ENCODE measurements around the gene NCOR1. TPM values are rescaled to one million over a fixed set of nuclear protein-coding genes. Genes with fewer than 3 reads are reported as not detected.

NCOR1 gene
- total RNA-seq, 1 experiment from 2014 or later = 171 TPM

- TF ChIP-seq EZH2 (IDR thresholded peaks at IDR 0.05; ENCODE audit: low read depth) = no peak
- TF ChIP-seq CTCF (conservative IDR thresholded peaks at IDR 0.05) = no peak
- Histone ChIP-seq H3K4me3 (no peak overlapping the region), H3K27me3 (ENCODE audit: insufficient read depth, low read depth) (no peaks in the 10 kb centered on the region), H3K27ac (0 out of 2 replicates have a peak overlapping the region, but pooled peaks have one; percentile 16), H2AFZ (no peak overlapping the region), H3F3A (ENCODE audit: insufficient read depth, low read depth) (peaks cover 14% of the 10 kb centered on the region; the same call in 1 of the 2 replicates), H4K20me1 (ENCODE audit: insufficient read depth) (no peaks in the 10 kb centered on the region), H3K4me1 (replicated peaks; ENCODE audit: insufficient read depth) (no peaks in the 10 kb centered on the region), H3K9me3 (ENCODE audit: insufficient read depth, low read depth) (no peaks in the 10 kb centered on the region), H3K4me2 (no peak overlapping the region), H3K9me2 (ENCODE audit: insufficient read depth) (no peaks in the 10 kb centered on the region), H3K79me2 (ENCODE audit: low read depth) (no peaks in the 10 kb centered on the region), H3K36me3 (ENCODE audit: low read depth) (peaks cover 9% of the 10 kb centered on the region; the same call in 1 of the 2 replicates)
- ChIA-PET POLR2A (ENCODE audit: unreplicated experiment) (interaction anchor here (0.5 kb wide), 1 partner anchor 289 kb away, joined by 4 read pairs; no protein-coding TSS in a partner anchor), CTCF (no interaction called here)
- intact Hi-C loops (cut with micrococcal nuclease; ENCODE audit: unreplicated experiment) = no loop called here
- DNase-seq = no peak
- BruUV-seq (replicated peaks) = no TSS peak
Measured at GRCh38 chr17:16037636-16038035, 177.7 kb downstream of the NCOR1 start.

- no peak overlapping the region for H3K4me2 ChIP-seq
- no peak overlapping the region for H3K27ac ChIP-seq
- H4K20me1 ChIP-seq (ENCODE audit: insufficient read depth) = no peaks in the 10 kb centered on the region
- H3K4me1 ChIP-seq (replicated peaks; ENCODE audit: insufficient read depth) = no peaks in the 10 kb centered on the region
- H2AFZ ChIP-seq = no peak overlapping the region
- TF ChIP-seq CTCF (conservative IDR thresholded peaks at IDR 0.05) (no peak), EZH2 (IDR thresholded peaks at IDR 0.05; ENCODE audit: low read depth) (no peak)
- peaks cover 20% of the 10 kb centered on the region; the same call in 1 of the 2 replicates for H3F3A ChIP-seq (ENCODE audit: insufficient read depth, low read depth)
- no peak overlapping the region for H3K4me3 ChIP-seq
- CTCF ChIA-PET = interaction anchor here (0.5 kb wide), 1 partner anchor 180 kb away, joined by 7 read pairs; no protein-coding TSS in a partner anchor
- DNase-seq = no peak
- H3K9me2 ChIP-seq (ENCODE audit: insufficient read depth) = no peaks in the 10 kb centered on the region
- H3K79me2 ChIP-seq (ENCODE audit: low read depth) = no peaks in the 10 kb centered on the region
- POLR2A ChIA-PET (ENCODE audit: unreplicated experiment) = no interaction called here
- no peaks in the 10 kb centered on the region for H3K27me3 ChIP-seq (ENCODE audit: insufficient read depth, low read depth)
- intact Hi-C loops (cut with micrococcal nuclease; ENCODE audit: unreplicated experiment) = no loop called here
- no TSS peak for BruUV-seq (replicated peaks)
- no peaks in the 10 kb centered on the region for H3K9me3 ChIP-seq (ENCODE audit: insufficient read depth, low read depth)
- H3K36me3 ChIP-seq (ENCODE audit: low read depth) = peaks cover 14% of the 10 kb centered on the region
Measured at GRCh38 chr17:16036261-16036660, 179.1 kb downstream of the NCOR1 start.

- no TSS peak for BruUV-seq (replicated peaks)
- ChIA-PET CTCF (no interaction called here), POLR2A (ENCODE audit: unreplicated experiment) (no interaction called here)
- Histone ChIP-seq H3K79me2 (ENCODE audit: low read depth) (0 out of 2 replicates have a peak, but pooled peaks cover 3% of the 10 kb centered on the region), H3K36me3 (ENCODE audit: low read depth) (peaks cover 36% of the 10 kb centered on the region), H3K27me3 (ENCODE audit: insufficient read depth, low read depth) (no peaks in the 10 kb centered on the region), H3K9me2 (ENCODE audit: insufficient read depth) (no peaks in the 10 kb centered on the region), H3F3A (ENCODE audit: insufficient read depth, low read depth) (peaks cover 36% of the 10 kb centered on the region), H3K9me3 (ENCODE audit: insufficient read depth, low read depth) (no peaks in the 10 kb centered on the region), H4K20me1 (ENCODE audit: insufficient read depth) (no peaks in the 10 kb centered on the region), H3K4me3 (no peak overlapping the region), H3K4me2 (no peak overlapping the region), H3K4me1 (replicated peaks; ENCODE audit: insufficient read depth) (peaks cover 5% of the 10 kb centered on the region), H2AFZ (no peak overlapping the region), H3K27ac (no peak overlapping the region)
- DNase-seq = no peak
- TF ChIP-seq CTCF (conservative IDR thresholded peaks at IDR 0.05) = no peak
- TF ChIP-seq EZH2 (IDR thresholded peaks at IDR 0.05; ENCODE audit: low read depth) = no peak
- intact Hi-C loops (cut with micrococcal nuclease; ENCODE audit: unreplicated experiment) = no loop called here
Measured at GRCh38 chr17:16033729-16034349, 181.5 kb downstream of the NCOR1 start.
